Measurements from ENCODE around the gene FNIP2. TPM values are rescaled to one million over a fixed set of nuclear protein-coding genes. Genes with fewer than 3 reads are reported as not detected.
"Not testable (repeated sequence)": the region's sequence is repeated elsewhere in the genome, so short reads cannot be mapped to it uniquely, and the experiment has no call there.

FNIP2 gene
- total RNA-seq, 1 experiment from 2014 or later = 17.6 TPM

GRCh38 chr4:158869761-158870160 lies 100.9 kb downstream of the FNIP2 start:
- no peak for DNase-seq (ENCODE audit: low read depth)

- no peak for DNase-seq (ENCODE audit: low read depth)
Observed at GRCh38 chr4:158870282-158870625, 101.4 kb downstream of the FNIP2 start.

- no peak for DNase-seq (ENCODE audit: low read depth)
Observed at GRCh38 chr4:158870626-158871334, 102.0 kb downstream of the FNIP2 start.

- no peak for DNase-seq (ENCODE audit: low read depth)
Observed at GRCh38 chr4:158871335-158871724, 102.5 kb downstream of the FNIP2 start.

- DNase-seq (ENCODE audit: low read depth) = peak; percentile 97
Observed at GRCh38 chr4:158873795-158874401, 105.1 kb downstream of the FNIP2 start.

GRCh38 chr4:158875026-158875425 lies 106.2 kb downstream of the FNIP2 start:
- DNase-seq (ENCODE audit: low read depth) = no peak

GRCh38 chr4:158875455-158875854 lies 106.6 kb downstream of the FNIP2 start:
- no peak for DNase-seq (ENCODE audit: low read depth)

- no peak for DNase-seq (ENCODE audit: low read depth)
Observed at GRCh38 chr4:158877069-158877468, 108.2 kb downstream of the FNIP2 start.

- DNase-seq (ENCODE audit: low read depth) = not testable (repeated sequence)
Observed at GRCh38 chr4:158882142-158882541, 113.3 kb downstream of the FNIP2 start.

GRCh38 chr4:158884280-158884679 lies 115.5 kb downstream of the FNIP2 start:
- no peak for DNase-seq (ENCODE audit: low read depth)

- no peak for DNase-seq (ENCODE audit: low read depth)
Observed at GRCh38 chr4:158885564-158885963, 116.7 kb downstream of the FNIP2 start.

GRCh38 chr4:158890294-158890693 lies 121.5 kb downstream of the FNIP2 start:
- no peak for DNase-seq (ENCODE audit: low read depth)

GRCh38 chr4:158891256-158891655 lies 122.4 kb downstream of the FNIP2 start:
- DNase-seq (ENCODE audit: low read depth) = no peak

GRCh38 chr4:158894826-158895225 lies 126.0 kb downstream of the FNIP2 start:
- DNase-seq (ENCODE audit: low read depth) = no peak

GRCh38 chr4:158895797-158896576 lies 127.2 kb downstream of the FNIP2 start:
- no peak for DNase-seq (ENCODE audit: low read depth)

- not testable (repeated sequence) for DNase-seq (ENCODE audit: low read depth)
Observed at GRCh38 chr4:158896577-158897238, 127.9 kb downstream of the FNIP2 start.

GRCh38 chr4:158900408-158900807 lies 131.6 kb downstream of the FNIP2 start:
- DNase-seq (ENCODE audit: low read depth) = not testable (repeated sequence)

GRCh38 chr4:158902280-158903078 lies 133.7 kb downstream of the FNIP2 start:
- DNase-seq (ENCODE audit: low read depth) = peak; percentile 84

GRCh38 chr4:158903079-158903456 lies 134.2 kb downstream of the FNIP2 start:
- no peak for DNase-seq (ENCODE audit: low read depth)

- DNase-seq (ENCODE audit: low read depth) = no peak
Observed at GRCh38 chr4:158903472-158904043, 134.7 kb downstream of the FNIP2 start.

- DNase-seq (ENCODE audit: low read depth) = no peak
Observed at GRCh38 chr4:158904815-158905214, 136.0 kb downstream of the FNIP2 start.
